Endothelial cell of umbilical vein (primary cell): ENCODE measurements around the gene KCTD6. TPM values are rescaled to one million over a fixed set of nuclear protein-coding genes. Genes with fewer than 3 reads are reported as not detected.

Experiments used
- BruUV-seq: library from RNA; stranded (reverse); fragments of 400-500 nt; replicated peaks from 2 replicates; lab custom pipeline; 2021; lab: Mats Ljungman, UMichigan
- CTCF ChIA-PET: fragments of 300-600, 350-600 bp; sonication (Branson Sonifier 250); formaldehyde crosslinking; loops from one replicate; lab custom pipeline; 2021; ENCODE audit warnings: antibody characterized with exemption, inconsistent platforms; lab: Charles Lee
- POLR2A ChIA-PET: fragments of 300-600, 350-600 bp; sonication (Branson Sonifier 250); formaldehyde crosslinking; loops from one replicate; lab custom pipeline; 2021; ENCODE audit warnings: antibody characterized with exemption, inconsistent platforms; lab: Charles Lee
- DNase-seq: peaks from one replicate; pipeline ENCODE4 v3.0.0-alpha.2; 2011; ENCODE audit warnings: low read depth, low spot score
- FAIRE-seq: peaks from 2 replicates; lab custom pipeline; 2011; peaks lifted over from hg19 to GRCh38; lab: Jason Lieb, UNC
- H2AFZ ChIP-seq: 2 replicates; pipeline ENCODE4 v1.6.0; 2012; ENCODE audit warnings: low read depth, low read length, control low read depth, inconsistent platforms
- H3K27ac ChIP-seq: 2 replicates; pipeline ENCODE4 v1.5.1; 2011; ENCODE audit warnings: low read depth, mild to moderate bottlenecking, control low read depth, low read length, moderate library complexity; ENCODE audit not compliant: insufficient read depth
- H3K27me3 ChIP-seq, 2 experiments: 2 replicates each; pipeline versions ENCODE4 v1.6.0 to v1.6.1; 2011; ENCODE audit warnings: low read length in 2 of 2, mixed read lengths in 1 of 2; ENCODE audit not compliant: control insufficient read depth in 2 of 2, insufficient read depth in 2 of 2
- H3K36me3 ChIP-seq, 2 experiments: 2 replicates in 1 of 2; 3 replicates in 1 of 2; pipeline ENCODE4 v1.5.1; 2011; ENCODE audit warnings: low read length in 2 of 2, mild to moderate bottlenecking in 1 of 2, moderate library complexity in 1 of 2; ENCODE audit not compliant: control insufficient read depth in 2 of 2, insufficient read depth in 2 of 2; ENCODE audit errors: extremely low read depth in 1 of 2
- H3K4me1 ChIP-seq: 3 replicates; pipeline ENCODE4 v1.5.1; 2011; ENCODE audit warnings: mild to moderate bottlenecking, low read length; ENCODE audit not compliant: control insufficient read depth, insufficient read depth; ENCODE audit errors: extremely low read depth
- H3K4me2 ChIP-seq: 2 replicates; pipeline ENCODE4 v1.6.1; 2011; ENCODE audit warnings: low read length, control low read depth, mixed read lengths; ENCODE audit not compliant: insufficient read depth
- H3K4me3 ChIP-seq, 3 experiments: fragments of 200-600 bp in 1 of 3; sonication (generic), shearing (Covaris generic) in 1 of 3; replicated peaks in 1 of 3; 2 replicates each; pipeline ENCODE4 v1.5.1; 2011 to 2016; ENCODE audit warnings: control low read depth in 3 of 3, low read length in 3 of 3, mild to moderate bottlenecking in 2 of 3, inconsistent platforms in 1 of 3, low read depth in 1 of 3, moderate library complexity in 1 of 3; ENCODE audit not compliant: insufficient read depth in 1 of 3
- H3K79me2 ChIP-seq: 2 replicates; pipeline ENCODE4 v1.6.0; 2012; ENCODE audit warnings: low read length, inconsistent platforms; ENCODE audit not compliant: control insufficient read depth, insufficient read depth
- H3K9ac ChIP-seq: replicated peaks from 2 replicates; pipeline ENCODE3; 2011; ENCODE audit warnings: low read length, control low read depth; ENCODE audit not compliant: insufficient read depth; ENCODE audit errors: extremely low read depth
- H3K9me1 ChIP-seq: replicated peaks from 3 replicates; pipeline ENCODE4 v1.6.0; 2011; ENCODE audit warnings: mild to moderate bottlenecking, low read length; ENCODE audit not compliant: control insufficient read depth, insufficient read depth; ENCODE audit errors: extremely low read depth
- H3K9me3 ChIP-seq: replicated peaks from 2 replicates; pipeline ENCODE4 v1.5.1; 2012; ENCODE audit warnings: low read length, inconsistent platforms; ENCODE audit not compliant: control insufficient read depth, insufficient read depth
- H4K20me1 ChIP-seq: replicated peaks from 2 replicates; pipeline ENCODE3; 2011; ENCODE audit warnings: mild to moderate bottlenecking, low read length; ENCODE audit not compliant: control insufficient read depth, insufficient read depth; ENCODE audit errors: extremely low read depth
- EZH2 ChIP-seq: IDR thresholded peaks from 2 replicates; pipeline ENCODE4 v1.6.1; 2012; ENCODE audit warnings: borderline replicate concordance, low read depth, mild to moderate bottlenecking, moderate library complexity, low read length, inconsistent platforms; ENCODE audit not compliant: severe bottlenecking
- FOS ChIP-seq: IDR thresholded peaks from 2 replicates; pipeline ENCODE4 v1.6.1; 2011; ENCODE audit warnings: mild to moderate bottlenecking, low read length, moderate library complexity, borderline replicate concordance; ENCODE audit not compliant: insufficient read depth
- GATA2 ChIP-seq: IDR thresholded peaks from 2 replicates; pipeline ENCODE4 v1.7.0; 2011; ENCODE audit warnings: low read depth, mild to moderate bottlenecking, moderate library complexity, mixed read lengths, low read length; ENCODE audit not compliant: insufficient read length, insufficient read depth
- JUN ChIP-seq: IDR thresholded peaks from 2 replicates; pipeline ENCODE4 v1.6.1; 2011; ENCODE audit warnings: borderline replicate concordance, low read depth; ENCODE audit not compliant: insufficient read length, insufficient read depth
- MAX ChIP-seq: IDR thresholded peaks from 2 replicates; pipeline ENCODE4 v1.6.1; 2011; ENCODE audit not compliant: insufficient read depth, insufficient read length
- MYC ChIP-seq: IDR thresholded peaks from one replicate; pipeline ENCODE4 v1.6.1; 2011; ENCODE audit warnings: mild to moderate bottlenecking, low read depth, low read length
- POLR2A ChIP-seq: IDR thresholded peaks from 2 replicates; pipeline ENCODE4 v1.6.1; 2012; ENCODE audit warnings: low read depth, mild to moderate bottlenecking, control low read depth, low read length
- POLR2AphosphoS5 ChIP-seq: IDR thresholded peaks from 2 replicates; pipeline ENCODE4 v1.6.1; 2012; ENCODE audit warnings: low read depth, mild to moderate bottlenecking, control low read depth, low read length, moderate library complexity; ENCODE audit not compliant: insufficient read depth
- dilution Hi-C: fragments of 300-500 bp; cut with MboI; formaldehyde crosslinking; loops from one replicate; pipeline ENCODE4 v1.15.0; 2019; ENCODE audit warnings: low sequenced_read_pairs; ENCODE audit not compliant: extremely low pct_ligation_motif_present
- intact Hi-C: fragments of 100-400 bp; cut with micrococcal nuclease; formaldehyde crosslinking; loops from one replicate; pipeline ENCODE4 v1.10.0; 2022
- polyA plus RNA-seq, 4 experiments: library from polyadenylated mRNA; depleted of rRNA in 3 of 4; stranded (reverse) in 3 of 4; unstranded in 1 of 4; fragments of >200 nt; gene quantifications; 2 replicates each; pipeline versions ENCODE4 v1.2.1 to v1.2.3, GENCODE V29; 2011 to 2012; ENCODE audit warnings: missing spikeins in 1 of 4
- total RNA-seq: library from RNA; stranded (reverse); gene quantifications from 2 replicates; pipeline ENCODE4 v1.2.3, GENCODE V29; 2021
- TF ChIP-seq, protein P1 (sequence below), 2 donors: IDR thresholded peaks; 1 replicate in 1 of 2; 2 replicates in 1 of 2; pipeline ENCODE4 v1.5.1; 2011; ENCODE audit warnings: low read length in 2 of 2, mild to moderate bottlenecking in 2 of 2, moderate library complexity in 2 of 2, control low read depth in 1 of 2, inconsistent platforms in 1 of 2, low read depth in 1 of 2; ENCODE audit not compliant: insufficient read depth in 1 of 2; ENCODE audit errors: extremely low read depth in 1 of 2

The KCTD6 gene
- total and polyA plus RNA-seq, 2 donors (not counting 3 experiments of a cell fraction or from before 2014, with no cell fraction given), result 6.4 TPM

GRCh38 chr3:58474967-58475578, 16.8 kb upstream of the KCTD6 start:
- no peak overlapping the region for H3K9ac ChIP-seq
- no peaks in the 10 kb centered on the region for H3K36me3 ChIP-seq
- H3K27ac ChIP-seq, result no peak overlapping the region
- H3K9me1 ChIP-seq, result no peaks in the 10 kb centered on the region
- peaks cover 0 to 4% of the 10 kb centered on the region in 2 experiments for H3K27me3 ChIP-seq
- H3K4me2 ChIP-seq, result no peak overlapping the region
- POLR2A ChIA-PET, result no interaction called here
- H3K9me3 ChIP-seq, result no peaks in the 10 kb centered on the region
- FAIRE-seq (no peak), DNase-seq (no peak)
- TF ChIP-seq, protein P1, sequence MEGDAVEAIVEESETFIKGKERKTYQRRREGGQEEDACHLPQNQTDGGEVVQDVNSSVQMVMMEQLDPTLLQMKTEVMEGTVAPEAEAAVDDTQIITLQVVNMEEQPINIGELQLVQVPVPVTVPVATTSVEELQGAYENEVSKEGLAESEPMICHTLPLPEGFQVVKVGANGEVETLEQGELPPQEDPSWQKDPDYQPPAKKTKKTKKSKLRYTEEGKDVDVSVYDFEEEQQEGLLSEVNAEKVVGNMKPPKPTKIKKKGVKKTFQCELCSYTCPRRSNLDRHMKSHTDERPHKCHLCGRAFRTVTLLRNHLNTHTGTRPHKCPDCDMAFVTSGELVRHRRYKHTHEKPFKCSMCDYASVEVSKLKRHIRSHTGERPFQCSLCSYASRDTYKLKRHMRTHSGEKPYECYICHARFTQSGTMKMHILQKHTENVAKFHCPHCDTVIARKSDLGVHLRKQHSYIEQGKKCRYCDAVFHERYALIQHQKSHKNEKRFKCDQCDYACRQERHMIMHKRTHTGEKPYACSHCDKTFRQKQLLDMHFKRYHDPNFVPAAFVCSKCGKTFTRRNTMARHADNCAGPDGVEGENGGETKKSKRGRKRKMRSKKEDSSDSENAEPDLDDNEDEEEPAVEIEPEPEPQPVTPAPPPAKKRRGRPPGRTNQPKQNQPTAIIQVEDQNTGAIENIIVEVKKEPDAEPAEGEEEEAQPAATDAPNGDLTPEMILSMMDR (IDR thresholded peaks at IDR 0.05; ENCODE audit: extremely low read depth in 1 of 2, insufficient read depth in 1 of 2, low read depth in 1 of 2, low read length in 2 of 2), result no peak
- TF ChIP-seq FOS, result no peak
- dilution Hi-C loops (no loop called here), intact Hi-C loops (no loop called here)
- H3K4me1 ChIP-seq, result peaks cover 3% of the 10 kb centered on the region
- CTCF ChIA-PET, result no interaction called here
- no TSS peak for BruUV-seq
- H2AFZ ChIP-seq, result no peak overlapping the region
- no peaks in the 10 kb centered on the region for H3K79me2 ChIP-seq
- H3K4me3 ChIP-seq, result no peak overlapping the region
- H4K20me1 ChIP-seq, result no peaks in the 10 kb centered on the region

- no TSS peak for BruUV-seq
- no peak for FAIRE-seq
These were observed 13.1 kb upstream of the KCTD6 start for GRCh38 chr3:58478781-58479180.

More at GRCh38 chr3:58478781-58479180, 13.1 kb upstream of the KCTD6 start:
- Histone ChIP-seq H4K20me1 (no peaks in the 10 kb centered on the region), H3K9me3 (no peaks in the 10 kb centered on the region), H3K4me3 (no peak overlapping the region), H3K4me1 (no peaks in the 10 kb centered on the region), H2AFZ (no peak overlapping the region), H3K27me3 (peaks cover 4% of the 10 kb centered on the region in 2 experiments), H3K27ac (no peak overlapping the region), H3K4me2 (no peak overlapping the region), H3K9me1 (no peaks in the 10 kb centered on the region), H3K36me3 (no peaks in the 10 kb centered on the region), H3K9ac (no peak overlapping the region), H3K79me2 (no peaks in the 10 kb centered on the region)
- ChIA-PET CTCF (interaction anchor here (1.2 kb wide), 1 partner anchor 13 kb away, joined by 4 read pairs; the partner anchor contains the start of gene KCTD6), POLR2A (no interaction called here)
- intact Hi-C loops (no loop called here), dilution Hi-C loops (no loop called here)
- DNase-seq, result no peak
- TF ChIP-seq MAX, result no peak
- TF ChIP-seq, protein P1 (IDR thresholded peaks at IDR 0.05; ENCODE audit: extremely low read depth in 1 of 2, insufficient read depth in 1 of 2, low read depth in 1 of 2, low read length in 2 of 2), result no peak
- TF ChIP-seq FOS, result no peak
- TF ChIP-seq GATA2, result no peak
- no peak for TF ChIP-seq POLR2A
- TF ChIP-seq MYC, result no peak
- TF ChIP-seq EZH2, result no peak
- no peak for TF ChIP-seq POLR2AphosphoS5
- no peak for TF ChIP-seq JUN
